ENCODE results near the gene ANKUB1.

GRCh38 chr3:149739396-149739795, 53.0 kb downstream of the ANKUB1 start:
- TF ChIP-seq, protein P1, sequence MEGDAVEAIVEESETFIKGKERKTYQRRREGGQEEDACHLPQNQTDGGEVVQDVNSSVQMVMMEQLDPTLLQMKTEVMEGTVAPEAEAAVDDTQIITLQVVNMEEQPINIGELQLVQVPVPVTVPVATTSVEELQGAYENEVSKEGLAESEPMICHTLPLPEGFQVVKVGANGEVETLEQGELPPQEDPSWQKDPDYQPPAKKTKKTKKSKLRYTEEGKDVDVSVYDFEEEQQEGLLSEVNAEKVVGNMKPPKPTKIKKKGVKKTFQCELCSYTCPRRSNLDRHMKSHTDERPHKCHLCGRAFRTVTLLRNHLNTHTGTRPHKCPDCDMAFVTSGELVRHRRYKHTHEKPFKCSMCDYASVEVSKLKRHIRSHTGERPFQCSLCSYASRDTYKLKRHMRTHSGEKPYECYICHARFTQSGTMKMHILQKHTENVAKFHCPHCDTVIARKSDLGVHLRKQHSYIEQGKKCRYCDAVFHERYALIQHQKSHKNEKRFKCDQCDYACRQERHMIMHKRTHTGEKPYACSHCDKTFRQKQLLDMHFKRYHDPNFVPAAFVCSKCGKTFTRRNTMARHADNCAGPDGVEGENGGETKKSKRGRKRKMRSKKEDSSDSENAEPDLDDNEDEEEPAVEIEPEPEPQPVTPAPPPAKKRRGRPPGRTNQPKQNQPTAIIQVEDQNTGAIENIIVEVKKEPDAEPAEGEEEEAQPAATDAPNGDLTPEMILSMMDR (IDR thresholded peaks at IDR 0.05; ENCODE audit: poor library complexity, severe bottlenecking): no peak
- no peak for TF ChIP-seq EP300 (conservative IDR thresholded peaks at IDR 0.05; ENCODE audit: poor library complexity, severe bottlenecking)
- TF ChIP-seq RAD21 (conservative IDR thresholded peaks at IDR 0.05): no peak
- no peak for TF ChIP-seq REST (IDR thresholded peaks at IDR 0.05; ENCODE audit: borderline replicate concordance)
- no peak for TF ChIP-seq POLR2AphosphoS5 (IDR thresholded peaks at IDR 0.05)
